ENCODE measurements around the gene RAB11FIP4. TPM values are rescaled to one million over a fixed set of nuclear protein-coding genes. Genes with fewer than 3 reads are reported as not detected.
"Not testable (repeated sequence)": the region's sequence is repeated elsewhere in the genome, so short reads cannot be mapped to it uniquely, and the experiment has no call there.

Gene RAB11FIP4
- total and polyA plus RNA-seq, 2 donors, result 1.5 to 4.2 TPM

DNA sequence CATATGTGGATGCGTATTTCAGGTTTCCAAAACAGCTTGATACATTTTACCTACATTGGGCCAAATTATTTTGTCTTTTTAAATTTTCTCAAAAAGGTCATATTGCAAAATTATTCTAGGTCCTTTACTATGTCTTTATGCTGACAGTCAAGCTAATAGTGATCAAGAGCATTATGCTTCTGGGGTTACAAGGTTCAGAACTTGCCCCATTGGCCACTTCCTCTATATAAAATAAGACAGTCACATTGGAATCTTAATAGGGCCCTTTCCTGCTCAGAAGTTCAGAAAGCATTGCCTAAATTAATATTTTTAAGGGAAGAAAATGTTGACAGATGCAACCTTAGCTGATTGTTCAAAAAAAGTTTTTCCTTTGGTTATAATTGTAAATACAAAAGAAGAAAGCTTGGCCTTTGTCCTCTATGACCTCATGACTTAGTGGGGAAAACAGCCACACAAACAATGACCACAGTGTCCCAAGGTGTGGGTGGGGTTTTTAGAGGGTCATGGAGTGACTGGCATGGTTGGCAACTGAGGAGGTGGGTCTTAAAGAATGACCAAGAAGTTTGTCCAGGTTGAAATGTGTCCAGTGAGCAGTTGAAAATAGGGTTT is 11.8 kb upstream of the RAB11FIP4 start:
- 98% methylated on average over 1 of the region's 1 CpG for WGBS

DNA sequence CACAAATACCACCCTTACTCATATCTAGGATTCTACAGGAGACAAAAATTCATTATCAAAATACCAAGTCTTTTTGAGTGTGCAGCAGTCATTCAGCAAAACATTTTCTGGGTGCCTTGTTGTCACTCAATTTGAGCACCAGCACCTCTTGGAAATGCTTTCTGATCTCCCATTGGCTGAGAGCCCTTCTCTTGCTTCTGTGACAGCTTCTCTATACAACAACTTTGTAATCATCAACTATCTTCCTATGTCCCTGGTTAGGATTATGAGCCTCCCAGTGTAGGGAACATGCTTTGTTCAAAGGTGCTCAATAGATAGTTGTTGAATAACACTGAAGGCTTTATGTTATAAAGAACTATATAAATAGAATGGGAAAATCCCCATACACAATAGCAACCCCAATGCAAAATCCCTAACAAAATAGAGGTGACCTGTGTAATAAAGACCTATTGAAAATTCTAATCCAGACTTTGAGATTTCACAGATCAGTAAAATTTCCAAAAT is 10.3 kb upstream of the RAB11FIP4 start:
- no peaks in the 10 kb centered on the region for H3K4me1 ChIP-seq (ENCODE audit: insufficient read depth)
- no peak for DNase-seq (ENCODE audit: extremely low spot score)
- H3K27ac ChIP-seq (ENCODE audit: low read depth), result no peak overlapping the region
- H3K4me3 ChIP-seq (ENCODE audit: low read depth, low read length), result no peak overlapping the region
- no peaks in the 10 kb centered on the region for H3K36me3 ChIP-seq (ENCODE audit: insufficient read depth)

More for the DNA sequence above, 11.8 kb upstream of the RAB11FIP4 start:
- DNase-seq (ENCODE audit: extremely low spot score), result no peak
- Histone ChIP-seq H3K36me3 (ENCODE audit: insufficient read depth) (no peaks in the 10 kb centered on the region), H3K4me3 (ENCODE audit: low read depth, low read length) (no peak overlapping the region), H3K4me1 (ENCODE audit: insufficient read depth) (no peaks in the 10 kb centered on the region), H3K27ac (ENCODE audit: low read depth) (no peak overlapping the region)

GRCh38 chr17:31382668-31383275 is 8.7 kb upstream of the RAB11FIP4 start:
- DNase-seq (ENCODE audit: extremely low spot score); H3K4me1 ChIP-seq (ENCODE audit: insufficient read depth); H3K36me3 ChIP-seq (ENCODE audit: insufficient read depth); H3K27ac ChIP-seq (ENCODE audit: low read depth); H3K4me3 ChIP-seq (ENCODE audit: low read depth, low read length): not testable (repeated sequence)
- WGBS, result 95% methylated on average over 11 of the region's 11 CpGs

DNA sequence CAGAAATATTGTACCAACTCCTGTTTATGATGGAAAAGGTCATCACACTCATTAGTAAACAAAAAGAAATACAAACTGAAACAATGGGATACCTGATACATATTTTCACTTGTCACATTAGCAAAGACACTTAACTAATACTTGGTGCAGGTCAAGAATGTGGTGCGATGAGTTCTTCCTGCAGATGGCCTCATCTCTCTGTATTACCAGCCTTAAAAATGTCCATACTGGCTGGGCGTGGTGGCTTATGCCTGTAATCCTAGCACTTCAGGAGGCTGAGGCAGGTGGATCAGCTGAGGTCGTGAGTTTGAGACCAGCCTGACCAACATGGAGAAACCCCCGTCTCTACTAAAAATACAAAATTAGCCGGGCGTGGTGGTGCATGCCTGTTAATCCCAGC is 8.0 kb upstream of the RAB11FIP4 start:
- H3K27ac ChIP-seq (ENCODE audit: low read depth); DNase-seq (ENCODE audit: extremely low spot score); H3K4me3 ChIP-seq (ENCODE audit: low read depth, low read length); H3K36me3 ChIP-seq (ENCODE audit: insufficient read depth); H3K4me1 ChIP-seq (ENCODE audit: insufficient read depth): not testable (repeated sequence)
- 96% methylated on average over 6 of the region's 6 CpGs for WGBS

DNA sequence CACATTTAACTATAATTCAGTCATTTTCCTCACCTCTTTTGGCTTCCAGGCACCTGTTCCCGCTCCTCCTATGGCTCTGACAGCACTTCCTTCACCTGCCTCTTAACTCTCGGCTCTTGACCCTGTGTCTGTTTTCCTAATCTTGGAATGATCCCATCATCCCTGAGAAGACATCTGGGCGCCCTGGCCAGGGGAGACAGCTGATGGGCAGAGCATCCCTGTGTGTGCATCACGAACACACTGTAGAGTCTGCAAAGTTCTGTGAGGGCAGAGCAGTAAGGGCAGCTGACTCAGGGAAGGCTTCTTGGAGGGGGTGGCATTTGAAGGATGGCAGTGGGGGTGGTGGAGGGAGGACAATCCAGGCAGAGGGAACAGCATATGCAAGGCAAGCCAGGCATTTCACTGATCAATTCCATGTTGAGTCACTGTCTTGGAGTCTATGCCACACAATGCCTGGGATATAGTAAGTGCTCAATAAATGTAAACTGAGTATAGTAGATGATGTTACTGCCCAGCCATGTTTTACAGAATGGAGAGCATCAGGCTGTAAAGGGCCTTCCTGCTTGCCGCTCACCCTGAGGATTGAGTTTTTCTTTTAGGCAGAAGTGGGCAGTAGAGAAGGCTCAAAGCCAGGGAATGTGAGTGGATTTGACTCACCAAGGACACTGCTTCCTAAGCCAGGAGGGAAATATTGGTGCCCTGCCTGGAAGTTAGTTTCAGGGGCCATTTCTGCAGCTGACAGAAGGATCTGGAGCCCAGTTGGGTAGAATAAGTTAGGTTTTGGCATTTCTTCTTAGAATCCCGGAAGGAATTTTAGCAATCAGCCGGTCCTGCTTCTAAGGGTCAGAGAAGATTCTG is 5.8 kb upstream of the RAB11FIP4 start:
- WGBS, result 85% methylated on average over 7 of the region's 7 CpGs
- Histone ChIP-seq H3K4me1 (ENCODE audit: insufficient read depth) (no peaks in the 10 kb centered on the region), H3K4me3 (ENCODE audit: low read depth, low read length) (no peak overlapping the region), H3K27ac (ENCODE audit: low read depth) (no peak overlapping the region), H3K36me3 (ENCODE audit: insufficient read depth) (no peaks in the 10 kb centered on the region)
- DNase-seq (ENCODE audit: extremely low spot score), result no peak

DNA sequence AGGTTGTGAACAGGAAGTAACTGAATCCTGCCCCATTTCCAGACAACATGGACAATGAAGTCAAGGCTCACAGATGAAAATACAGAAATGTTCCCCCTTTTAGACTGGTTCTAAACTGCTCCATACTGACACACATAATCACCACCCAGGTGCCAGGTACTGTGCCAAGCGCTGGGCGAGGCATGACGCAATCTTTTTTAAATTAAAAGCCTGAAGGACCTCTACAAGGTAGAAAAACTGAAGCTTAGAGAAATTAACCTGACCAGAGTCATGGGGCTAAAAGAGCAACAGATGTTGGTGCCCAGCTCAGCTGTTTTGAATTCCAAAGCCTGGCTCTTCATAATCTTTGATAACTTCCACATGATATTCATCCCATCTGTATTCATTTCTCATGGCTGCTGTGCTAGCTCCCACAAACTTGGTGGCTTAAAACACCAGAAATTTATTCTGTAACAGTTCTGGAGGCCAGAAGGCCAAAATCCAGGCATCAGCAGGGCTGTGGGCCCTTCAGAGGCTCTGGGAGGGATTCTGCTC is 4.9 kb upstream of the RAB11FIP4 start:
- 93% methylated on average over 3 of the region's 3 CpGs for WGBS
- no peaks in the 10 kb centered on the region for H3K4me1 ChIP-seq (ENCODE audit: insufficient read depth)
- no peak overlapping the region for H3K4me3 ChIP-seq (ENCODE audit: low read depth, low read length)
- no peaks in the 10 kb centered on the region for H3K36me3 ChIP-seq (ENCODE audit: insufficient read depth)
- no peak for DNase-seq (ENCODE audit: extremely low spot score)
- no peak overlapping the region for H3K27ac ChIP-seq (ENCODE audit: low read depth)

DNA sequence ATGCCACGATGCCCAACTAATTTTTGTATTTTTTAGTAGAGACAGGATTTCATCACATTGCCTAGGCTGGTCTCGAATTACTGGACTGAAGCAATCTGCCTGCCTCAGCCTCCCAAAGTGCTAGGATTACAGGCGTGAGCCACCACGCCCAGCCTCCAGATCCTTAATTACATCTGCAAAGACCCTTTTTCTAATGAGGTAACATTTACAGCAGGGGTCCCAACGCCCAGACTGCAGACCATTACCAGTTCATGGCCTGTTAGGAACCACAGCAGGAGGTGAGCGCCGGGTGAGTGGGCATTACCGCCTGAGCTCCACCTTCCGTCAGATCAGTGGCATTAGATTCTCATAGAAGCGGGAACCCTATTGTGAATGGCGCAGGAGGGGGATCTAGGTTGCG is 4.0 kb upstream of the RAB11FIP4 start:
- DNase-seq (ENCODE audit: extremely low spot score), result no peak
- WGBS, result 84% methylated on average over 12 of the region's 12 CpGs
- Histone ChIP-seq H3K4me1 (ENCODE audit: insufficient read depth) (no peaks in the 10 kb centered on the region), H3K36me3 (ENCODE audit: insufficient read depth) (no peaks in the 10 kb centered on the region), H3K4me3 (ENCODE audit: low read depth, low read length) (no peak overlapping the region), H3K27ac (ENCODE audit: low read depth) (no peak overlapping the region)

GRCh38 chr17:31388351-31388750 is 3.1 kb upstream of the RAB11FIP4 start:
- Histone ChIP-seq H3K4me1 (ENCODE audit: insufficient read depth) (no peaks in the 10 kb centered on the region), H3K27ac (ENCODE audit: low read depth) (no peak overlapping the region), H3K36me3 (ENCODE audit: insufficient read depth) (no peaks in the 10 kb centered on the region), H3K4me3 (ENCODE audit: low read depth, low read length) (no peak overlapping the region)
- WGBS, result 91% methylated on average over 2 of the region's 2 CpGs
- no peak for DNase-seq (ENCODE audit: extremely low spot score)

DNA sequence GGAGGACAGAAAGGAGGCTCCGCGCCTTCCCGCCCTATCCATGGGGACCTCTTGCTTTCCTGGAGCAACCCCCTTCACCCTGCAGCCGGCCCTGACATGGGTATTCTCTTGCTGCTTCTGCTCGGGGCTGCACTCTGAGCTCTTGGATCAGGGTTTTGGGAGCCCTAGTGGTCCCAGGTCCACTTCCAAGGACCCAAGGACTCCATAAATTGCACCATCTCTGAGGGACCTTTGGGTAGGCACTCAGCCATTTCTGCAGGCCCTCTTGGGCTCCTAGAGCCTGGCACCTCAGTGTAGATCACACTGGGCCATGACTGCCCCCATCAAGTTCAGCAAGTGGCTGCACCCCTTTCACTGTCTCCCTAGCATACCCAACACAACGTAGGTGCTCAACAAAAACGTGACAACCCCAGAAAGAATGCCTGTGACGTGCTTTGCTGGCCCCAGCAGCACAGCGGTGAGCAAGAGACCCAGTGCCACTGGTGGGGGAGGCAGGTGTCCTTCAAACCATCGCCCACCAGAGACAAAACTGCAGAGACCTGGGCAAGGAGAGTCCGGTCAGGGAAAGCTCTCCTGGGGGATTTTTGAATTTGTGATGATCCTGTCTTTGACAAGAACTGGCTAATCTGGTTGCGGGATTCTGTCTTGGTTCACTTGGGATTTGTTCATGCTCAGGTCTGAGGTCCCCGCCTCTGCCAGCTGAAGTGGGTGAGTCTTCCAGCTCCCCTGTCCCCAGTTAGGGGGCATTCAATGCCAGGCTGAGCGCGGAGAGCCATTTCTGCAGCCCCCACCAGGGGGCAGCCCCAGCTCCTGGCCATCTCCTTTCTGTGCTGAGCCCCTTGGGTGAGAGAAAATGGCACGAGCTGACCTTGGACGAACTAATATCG is 2.5 kb upstream of the RAB11FIP4 start:
- Histone ChIP-seq H3K4me3 (ENCODE audit: low read depth, low read length) (no peak overlapping the region), H3K27ac (ENCODE audit: low read depth) (no peak overlapping the region), H3K36me3 (ENCODE audit: insufficient read depth) (no peaks in the 10 kb centered on the region), H3K4me1 (ENCODE audit: insufficient read depth) (no peaks in the 10 kb centered on the region)
- 55% methylated on average over 18 of the region's 18 CpGs for WGBS
- DNase-seq (ENCODE audit: extremely low spot score), result no peak

GRCh38 chr17:31389657-31390381 is 1.7 kb upstream of the RAB11FIP4 start:
- WGBS, result 63% methylated on average over 22 of the region's 22 CpGs
- H3K4me3 ChIP-seq (ENCODE audit: low read depth, low read length), result no peak overlapping the region
- no peaks in the 10 kb centered on the region for H3K4me1 ChIP-seq (ENCODE audit: insufficient read depth)
- no peak overlapping the region for H3K27ac ChIP-seq (ENCODE audit: low read depth)
- no peak for DNase-seq (ENCODE audit: extremely low spot score)
- H3K36me3 ChIP-seq (ENCODE audit: insufficient read depth), result no peaks in the 10 kb centered on the region

DNA sequence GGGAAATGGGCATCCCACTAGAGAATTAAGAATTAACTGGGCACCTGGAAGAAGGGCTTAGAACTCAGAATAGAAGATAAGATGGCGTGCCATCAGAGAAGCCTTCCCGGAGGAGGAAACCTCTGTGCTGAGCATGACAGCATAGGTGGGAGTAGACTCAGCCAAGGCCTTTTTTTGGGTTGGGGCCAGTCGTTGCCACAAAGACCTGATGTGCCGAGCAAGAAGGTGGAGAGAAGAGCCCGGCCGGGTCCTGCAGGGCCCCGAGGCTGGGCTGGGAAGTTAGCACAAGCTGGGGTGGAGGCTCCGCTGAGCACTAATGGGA is 1.1 kb upstream of the RAB11FIP4 start:
- H3K4me3 ChIP-seq (ENCODE audit: low read depth, low read length), result no peak overlapping the region
- no peaks in the 10 kb centered on the region for H3K36me3 ChIP-seq (ENCODE audit: insufficient read depth)
- DNase-seq (ENCODE audit: extremely low spot score), result no peak
- WGBS, result 75% methylated on average over 8 of the region's 8 CpGs
- H3K27ac ChIP-seq (ENCODE audit: low read depth), result no peak overlapping the region
- H3K4me1 ChIP-seq (ENCODE audit: insufficient read depth), result no peaks in the 10 kb centered on the region

- Histone ChIP-seq H3K4me1 (ENCODE audit: insufficient read depth) (no peaks in the 10 kb centered on the region), H3K36me3 (ENCODE audit: insufficient read depth) (no peaks in the 10 kb centered on the region), H3K27ac (ENCODE audit: low read depth) (no peak overlapping the region), H3K4me3 (ENCODE audit: low read depth, low read length) (peak overlapping the region; percentile 52)
- WGBS, result 10% methylated on average over 56 of the region's 56 CpGs
- DNase-seq (ENCODE audit: extremely low spot score), result no peak
These were observed 553 bp upstream of the RAB11FIP4 start for GRCh38 chr17:31390748-31391495.
